Measurements from ENCODE around the gene ODF2. TPM values are rescaled to one million over a fixed set of nuclear protein-coding genes. Genes with fewer than 3 reads are reported as not detected.

Gene ODF2
- total and polyA plus RNA-seq, 2 of the 8 experiments (the other 6 are each of a cell fraction or from before 2014, with no cell fraction given), result 5.6 to 17.9 TPM

DNA sequence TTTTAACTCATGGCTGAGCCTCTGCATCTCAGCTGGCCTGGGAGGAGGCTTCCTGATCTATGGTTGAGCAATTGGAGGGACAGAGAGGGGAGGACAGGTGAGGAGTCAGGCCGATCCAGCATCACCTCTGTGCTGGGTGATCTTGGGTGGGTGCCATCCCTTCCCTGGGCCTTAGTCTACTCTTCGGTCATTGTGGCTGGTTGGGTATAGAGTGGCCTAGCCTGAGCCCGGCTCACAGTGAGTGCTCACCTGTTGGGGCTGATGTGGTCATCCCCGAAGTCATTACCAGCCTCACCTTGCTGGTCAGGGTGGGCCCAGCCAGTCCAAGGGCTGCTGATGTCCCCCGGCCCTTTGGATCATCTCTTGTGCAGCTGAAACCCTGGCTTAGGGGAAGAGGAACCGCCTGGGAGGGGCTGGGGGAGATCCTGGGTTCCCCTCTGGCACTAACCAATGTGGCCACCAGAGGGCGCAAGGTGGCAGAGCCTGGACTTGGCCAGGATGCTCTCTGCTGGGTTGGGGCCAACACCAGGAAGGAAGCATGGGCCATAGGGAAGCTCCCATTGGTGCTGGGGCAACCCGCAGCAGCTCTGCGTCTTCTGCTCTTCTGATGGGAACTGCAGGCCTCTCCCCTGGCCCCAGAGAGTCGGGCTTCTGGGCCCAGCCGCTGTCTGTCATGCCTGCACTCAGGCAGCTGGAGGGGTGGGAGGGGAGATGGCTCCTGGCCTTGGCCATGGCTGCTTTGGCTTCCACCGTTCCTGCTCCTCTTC is 17.3 kb upstream of the ODF2 start:
- FAIRE-seq (peak; percentile 24), DNase-seq (ENCODE audit: low read depth in 1 of 2, low spot score in 2 of 2) (peak; percentile 79 to 99)
- POLR2A ChIA-PET (ENCODE audit: partially characterized antibody), result interaction anchor here (0.7 to 1.7 kb wide), 2 partner anchors 19 to 115 kb away, joined by 3 to 6 read pairs; partner anchors contain the start of gene SPTAN1
- no peak overlapping the region for H2BK120ac ChIP-seq (replicated peaks; ENCODE audit: low read depth, low read length)
- H2AFZ ChIP-seq (ENCODE audit: low read length), result peak overlapping the region; percentile 66; the same call in 1 of the 2 replicates
- no peak overlapping the region for H3K9ac ChIP-seq (replicated peaks in 1 of 4; ENCODE audit: extremely low read depth in 1 of 4, low read depth in 3 of 4, low read length in 3 of 4)
- H3K4me2 ChIP-seq (ENCODE audit: insufficient read depth in 1 of 2, low read depth in 2 of 2, low read length in 2 of 2), result no peak overlapping the region
- H2BK20ac ChIP-seq (ENCODE audit: low read length), result no peak overlapping the region
- no peaks in the 10 kb centered on the region for H4K20me1 ChIP-seq (replicated peaks in 1 of 2; ENCODE audit: control insufficient read depth in 1 of 2, insufficient read depth in 2 of 2, low read length in 2 of 2)
- H3K56ac ChIP-seq (replicated peaks; ENCODE audit: insufficient read length, low read depth, low read length), result no peak overlapping the region
- no peak overlapping the region; the same call in 1 of the 2 replicates for H2BK5ac ChIP-seq (ENCODE audit: low read depth, low read length)
- H2BK15ac ChIP-seq (ENCODE audit: low read length), result 0 out of 2 replicates have a peak overlapping the region, but pooled peaks have one; percentile 54
- no peak overlapping the region for H3K14ac ChIP-seq (ENCODE audit: insufficient read length)
- H3K4me3 ChIP-seq (ENCODE audit: extremely low read depth in 1 of 4, insufficient read depth in 2 of 4, low read depth in 3 of 4, low read length in 4 of 4), result no peak overlapping the region
- no peaks in the 10 kb centered on the region for H3K36me3 ChIP-seq (ENCODE audit: control insufficient read depth in 2 of 4, insufficient read depth in 4 of 4, low read length in 3 of 4)
- no peak overlapping the region for H2AK5ac ChIP-seq (ENCODE audit: low read depth, low read length)
- WGBS, 2 experiments (ENCODE audit: extremely low coverage in 1 of 2, insufficient coverage in 1 of 2, insufficient read length in 1 of 2, insufficient replicate concordance in 2 of 2, low coverage in 1 of 2, low lambda C conversion rate in 2 of 2, missing lambda C conversion rate in 1 of 2), result 46% methylated on average over 11 of the region's 12 CpGs; no CpG with 5 or more reads in 1 of the 2 experiments
- H3K23ac ChIP-seq (ENCODE audit: insufficient read length), result no peak overlapping the region
- H3K27me3 ChIP-seq (replicated peaks in 1 of 4; ENCODE audit: control insufficient read depth in 3 of 4, extremely low read depth in 1 of 4, insufficient read depth in 3 of 4, low read length in 3 of 4), result no peaks in the 10 kb centered on the region; a peak in 1 of 7 replicates
- no peak overlapping the region for H3K27ac ChIP-seq (ENCODE audit: low read depth, low read length)
- no peaks in the 10 kb centered on the region for H3K79me2 ChIP-seq (ENCODE audit: control insufficient read depth in 1 of 2, insufficient read depth in 2 of 2, low read length in 2 of 2)
- no peaks in the 10 kb centered on the region for H3K79me1 ChIP-seq (ENCODE audit: low read depth, low read length)
- H4K8ac ChIP-seq (ENCODE audit: extremely low read depth, insufficient read depth, low read length), result peak overlapping the region; percentile 69
- no peak overlapping the region for H2BK12ac ChIP-seq (ENCODE audit: low read depth, low read length)
- H3K9me3 ChIP-seq (ENCODE audit: insufficient read depth in 2 of 2, low read depth in 1 of 2, low read length in 1 of 2), result no peaks in the 10 kb centered on the region
- H4K91ac ChIP-seq (replicated peaks; ENCODE audit: insufficient read length, low read length), result no peak overlapping the region
- no peak overlapping the region for H3K4ac ChIP-seq (replicated peaks; ENCODE audit: insufficient read length, low read depth, low read length)
- no peaks in the 10 kb centered on the region for H3K23me2 ChIP-seq (ENCODE audit: low read depth, low read length)
- no peak overlapping the region for H4K5ac ChIP-seq (ENCODE audit: insufficient read length, low read depth, low read length)
- CTCF ChIA-PET (ENCODE audit: partially characterized antibody), result interaction anchor here (0.6 to 5.3 kb wide), 42 partner anchors 9 to 1097 kb away, joined by 3 to 26 read pairs (median 4); partner anchors contain the start of genes CERCAM and ODF2
- peaks cover 0 to 3% (median 0%) of the 10 kb centered on the region in 4 experiments; a peak in 1 of 7 replicates for H3K4me1 ChIP-seq (replicated peaks in 1 of 4; ENCODE audit: control insufficient read depth in 3 of 4, insufficient read depth in 4 of 4, low read length in 3 of 4)
- no peak overlapping the region for H3K18ac ChIP-seq (ENCODE audit: extremely low read depth, low read length)
- TF ChIP-seq CTCF (IDR thresholded peaks at IDR 0.05; ENCODE audit: control extremely low read depth in 1 of 3, insufficient read depth in 1 of 3, low read depth in 1 of 3, low read length in 3 of 3) (peak; percentile 90 to 99 (median 95)), SIN3A (conservative IDR thresholded peaks at IDR 0.05 in 1 of 2, IDR thresholded peaks at IDR 0.05 in 1 of 2; ENCODE audit: low read depth in 1 of 2, low read length in 2 of 2) (0 out of 4 replicates have a peak, but pooled peaks of 1 of the 2 experiments have one; percentile 44), TCF12 (IDR thresholded peaks at IDR 0.05; ENCODE audit: low read depth, low read length) (no peak), GABPA (IDR thresholded peaks at IDR 0.05; ENCODE audit: borderline replicate concordance, insufficient read depth, low read length) (peak; percentile 81; the same call in 1 of the 2 replicates), RAD21 (IDR thresholded peaks at IDR 0.05 in 1 of 2, conservative IDR thresholded peaks at IDR 0.05 in 1 of 2; ENCODE audit: low read depth in 2 of 2, low read length in 2 of 2) (peak; percentile 79 to 91), KDM1A (IDR thresholded peaks at IDR 0.05; ENCODE audit: borderline replicate concordance, low read length) (no peak), GTF2F1 (IDR thresholded peaks at IDR 0.05; ENCODE audit: borderline replicate concordance, low read depth, low read length) (no peak), TEAD4 (IDR thresholded peaks at IDR 0.05; ENCODE audit: low read depth, low read length) (no peak)

All from H1 (cell line).